ENCODE measurements around the gene OPN3.

DNA sequence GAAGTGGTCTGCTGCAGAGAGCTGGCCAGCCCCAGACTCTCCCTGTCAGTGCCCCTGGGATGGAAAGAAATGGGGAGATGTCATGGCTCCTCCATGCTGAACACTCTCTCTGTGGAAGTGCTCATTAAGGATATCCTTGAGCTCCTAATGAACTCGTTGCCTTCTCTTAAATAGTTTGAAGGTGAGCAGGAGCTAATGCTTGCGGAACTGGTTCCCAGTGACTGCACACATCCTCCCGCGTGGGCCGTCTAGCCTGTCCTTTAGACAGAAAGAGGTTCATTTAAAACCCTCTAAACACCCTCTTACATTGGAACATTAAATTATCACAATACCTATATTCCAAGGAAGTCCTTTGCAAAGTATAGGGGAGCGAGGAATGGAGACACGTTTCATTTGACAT, 6.0 kb upstream of the OPN3 start:
- no peak for TF ChIP-seq GATA3 (IDR thresholded peaks at IDR 0.05; ENCODE audit: low read depth, low read length)
- no peak for TF ChIP-seq GATA2 (IDR thresholded peaks at IDR 0.05; ENCODE audit: low read depth, low read length)

Measured in SH-SY5Y (cell line).